ENCODE results near the gene ZNF664. TPM values are rescaled to one million over a fixed set of nuclear protein-coding genes. Genes with fewer than 3 reads are reported as not detected.

ZNF664 gene
- total and polyA plus RNA-seq, 9 of the 15 experiments (the other 6 are each of a cell fraction or from before 2014, with no cell fraction given) = 3.3 to 101 (median 63.6) TPM

DNA sequence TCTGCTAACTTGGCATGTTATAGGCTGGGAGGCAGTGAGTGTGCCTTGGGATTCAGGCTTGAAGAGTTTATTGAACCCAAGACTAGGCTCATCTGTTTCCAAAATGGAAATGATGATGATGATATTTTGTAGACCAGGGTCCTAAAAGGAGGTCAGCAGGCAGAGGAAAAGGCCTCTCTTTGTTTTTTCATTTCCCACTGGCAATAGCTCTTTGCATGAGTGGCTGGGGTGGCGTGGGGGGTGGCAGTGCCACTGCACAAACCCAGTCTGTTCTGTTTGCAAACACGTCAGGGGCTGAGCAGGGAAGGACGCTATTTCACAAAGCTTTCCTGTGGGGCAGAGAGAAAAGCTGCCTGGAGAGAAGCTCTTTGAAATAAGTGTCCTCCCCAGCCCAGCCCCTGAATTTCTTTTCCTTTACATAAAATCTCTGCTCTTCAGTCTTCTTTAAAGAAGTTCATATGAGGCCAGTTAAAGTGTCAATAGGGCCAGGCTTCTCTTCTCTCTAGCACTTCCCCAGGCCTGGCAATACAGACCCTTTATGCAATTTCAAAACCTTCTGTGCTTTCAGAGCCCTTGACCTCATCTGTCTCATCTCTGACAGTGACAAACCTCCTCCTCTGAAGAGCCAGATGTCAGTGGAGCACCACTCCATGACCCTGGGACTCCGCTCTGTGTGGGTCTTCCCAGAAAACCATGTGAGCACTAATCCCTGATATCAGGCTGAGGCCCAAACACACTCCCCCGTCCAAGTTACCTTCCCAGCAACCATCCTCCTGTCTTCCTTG is 72.8 kb downstream of the ZNF664 start (continued):
- TF ChIP-seq TCFL5 (CRISPR knock-in tag; conservative IDR thresholded peaks at IDR 0.05) = no peak
- no peak for TF ChIP-seq BRD4 (IDR thresholded peaks at IDR 0.05)
- no peak for TF ChIP-seq NFRKB (IDR thresholded peaks at IDR 0.05; ENCODE audit: low read depth)
- TF ChIP-seq CBX5 (IDR thresholded peaks at IDR 0.05; ENCODE audit: borderline replicate concordance, low read depth) = no peak
- no peak for TF ChIP-seq CBFB (CRISPR knock-in tag; IDR thresholded peaks at IDR 0.05)

DNA sequence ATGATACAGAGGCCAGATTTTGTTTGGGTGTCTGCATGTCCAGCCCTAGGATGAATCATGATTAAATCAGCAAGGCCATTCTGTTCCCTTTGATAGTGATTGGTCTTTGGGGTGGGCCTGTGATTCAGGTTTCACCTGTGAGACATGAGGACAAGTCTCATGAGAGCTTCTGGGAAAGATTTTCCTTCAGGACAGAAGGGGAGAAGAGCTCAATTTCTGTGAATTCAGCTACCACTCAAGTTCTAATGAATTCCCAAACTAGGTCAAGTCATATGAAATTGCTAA is 73.4 kb downstream of the ZNF664 start:
- CTCF ChIA-PET (ENCODE audit: low intra/inter-chr PET ratio) = no interaction called here
- ATAC-seq = no peak
- Histone ChIP-seq H3K36me3 (ENCODE audit: control insufficient read depth, insufficient read depth, low read length) (no peaks in the 10 kb centered on the region), H2AFZ (ENCODE audit: low read depth, low read length) (no peak overlapping the region), H3K4me1 (replicated peaks in 1 of 2; ENCODE audit: control insufficient read depth in 2 of 2, insufficient read depth in 2 of 2, low read length in 2 of 2) (no peaks in the 10 kb centered on the region), H3K4me2 (ENCODE audit: insufficient read depth, low read length) (no peak overlapping the region), H3K4me3 (no peak overlapping the region), H3K9ac (ENCODE audit: insufficient read depth in 1 of 2, low read depth in 2 of 2, low read length in 2 of 2) (no peak overlapping the region), H3K9me1 (ENCODE audit: control insufficient read depth, insufficient read depth, low read length) (no peaks in the 10 kb centered on the region), H3K27ac (ENCODE audit: extremely low read depth, low read depth, low read length) (no peak overlapping the region), H3K9me3 (replicated peaks; ENCODE audit: control insufficient read depth, insufficient read depth, low read depth, low read length) (peaks cover 7% of the 10 kb centered on the region; the same call in 1 of the 2 replicates), H3K27me3 (ENCODE audit: control insufficient read depth in 2 of 2, insufficient read depth in 2 of 2, low read length in 2 of 2) (peaks cover 27 to 44% of the 10 kb centered on the region in 2 experiments), H3K79me2 (ENCODE audit: control insufficient read depth, insufficient read depth, low read length) (no peaks in the 10 kb centered on the region), H4K20me1 (replicated peaks; ENCODE audit: control insufficient read depth, insufficient read depth, low read length) (no peaks in the 10 kb centered on the region)
- no peak for DNase-seq (ENCODE audit: extremely low read depth in 1 of 4, low spot score in 3 of 4)
- POLR2A ChIA-PET = no interaction called here
- no peak for FAIRE-seq
- no TSS peak for BruUV-seq (replicated peaks)
- intact Hi-C loops (cut with micrococcal nuclease) = no loop called here
- in situ Hi-C loops (cut with MboI) = no loop called here
- no peak for TF ChIP-seq KAT8 (IDR thresholded peaks at IDR 0.05; ENCODE audit: low read depth)
- TF ChIP-seq ZNF57 (CRISPR knock-in tag; IDR thresholded peaks at IDR 0.05) = no peak
- TF ChIP-seq KAT7 (CRISPR knock-in tag; IDR thresholded peaks at IDR 0.05; ENCODE audit: borderline replicate concordance) = no peak
- no peak for TF ChIP-seq FOSL1 (tag; conservative IDR thresholded peaks at IDR 0.05)
- TF ChIP-seq KLF1 (tag; IDR thresholded peaks at IDR 0.05) = no peak
- TF ChIP-seq, protein P1, sequence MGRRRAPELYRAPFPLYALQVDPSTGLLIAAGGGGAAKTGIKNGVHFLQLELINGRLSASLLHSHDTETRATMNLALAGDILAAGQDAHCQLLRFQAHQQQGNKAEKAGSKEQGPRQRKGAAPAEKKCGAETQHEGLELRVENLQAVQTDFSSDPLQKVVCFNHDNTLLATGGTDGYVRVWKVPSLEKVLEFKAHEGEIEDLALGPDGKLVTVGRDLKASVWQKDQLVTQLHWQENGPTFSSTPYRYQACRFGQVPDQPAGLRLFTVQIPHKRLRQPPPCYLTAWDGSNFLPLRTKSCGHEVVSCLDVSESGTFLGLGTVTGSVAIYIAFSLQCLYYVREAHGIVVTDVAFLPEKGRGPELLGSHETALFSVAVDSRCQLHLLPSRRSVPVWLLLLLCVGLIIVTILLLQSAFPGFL (CRISPR knock-in tag; IDR thresholded peaks at IDR 0.05) = no peak
- no peak for TF ChIP-seq MYBL2 (IDR thresholded peaks at IDR 0.05; ENCODE audit: low read depth)
- TF ChIP-seq MYBL2 (CRISPR knock-in tag; IDR thresholded peaks at IDR 0.05; ENCODE audit: borderline replicate concordance) = no peak
- TF ChIP-seq ZFP1 (CRISPR knock-in tag; IDR thresholded peaks at IDR 0.05) = no peak
- TF ChIP-seq XRCC3 (IDR thresholded peaks at IDR 0.05) = no peak
- no peak for TF ChIP-seq NFXL1 (CRISPR knock-in tag; IDR thresholded peaks at IDR 0.05)
- TF ChIP-seq, protein P2, sequence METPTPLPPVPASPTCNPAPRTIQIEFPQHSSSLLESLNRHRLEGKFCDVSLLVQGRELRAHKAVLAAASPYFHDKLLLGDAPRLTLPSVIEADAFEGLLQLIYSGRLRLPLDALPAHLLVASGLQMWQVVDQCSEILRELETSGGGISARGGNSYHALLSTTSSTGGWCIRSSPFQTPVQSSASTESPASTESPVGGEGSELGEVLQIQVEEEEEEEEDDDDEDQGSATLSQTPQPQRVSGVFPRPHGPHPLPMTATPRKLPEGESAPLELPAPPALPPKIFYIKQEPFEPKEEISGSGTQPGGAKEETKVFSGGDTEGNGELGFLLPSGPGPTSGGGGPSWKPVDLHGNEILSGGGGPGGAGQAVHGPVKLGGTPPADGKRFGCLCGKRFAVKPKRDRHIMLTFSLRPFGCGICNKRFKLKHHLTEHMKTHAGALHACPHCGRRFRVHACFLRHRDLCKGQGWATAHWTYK (CRISPR knock-in tag; IDR thresholded peaks at IDR 0.05) = no peak
- TF ChIP-seq HDAC6 (IDR thresholded peaks at IDR 0.05; ENCODE audit: low read depth, low read length) = no peak
